Bronchial epithelial cell (primary cell): ENCODE measurements around the gene CCDC106. TPM values are rescaled to one million over a fixed set of nuclear protein-coding genes. Genes with fewer than 3 reads are reported as not detected.

ENCODE experiments used
- DNase-seq: peaks from one replicate; pipeline ENCODE4 v3.0.0-alpha.2; 2010; ENCODE audit warnings: low read depth
- FAIRE-seq: peaks from 2 replicates; lab custom pipeline; 2011; peaks lifted over from hg19 to GRCh38; lab: Jason Lieb, UNC
- H3K27me3 ChIP-seq: 2 replicates; pipeline ENCODE4 v1.5.1; 2011; ENCODE audit warnings: low read length; ENCODE audit not compliant: control insufficient read depth, insufficient read depth
- H3K36me3 ChIP-seq: 2 replicates; pipeline ENCODE4 v1.5.1; 2011; ENCODE audit warnings: low read length; ENCODE audit not compliant: control insufficient read depth, insufficient read depth
- H3K4me3 ChIP-seq: 2 replicates; pipeline ENCODE4 v1.5.1; 2011; ENCODE audit warnings: mild to moderate bottlenecking, low read depth, low read length, control low read depth
- CTCF ChIP-seq: IDR thresholded peaks from 2 replicates; pipeline ENCODE4 v1.5.1; 2011; ENCODE audit warnings: mild to moderate bottlenecking, moderate library complexity, low read length, control low read depth, inconsistent platforms; ENCODE audit not compliant: insufficient read depth, severe bottlenecking
- total RNA-seq: library from RNA; depleted of rRNA; stranded (reverse); fragments of >200 nt; gene quantifications from 2 replicates; pipeline ENCODE4 v1.2.1, GENCODE V29; 2014

Gene CCDC106
- total RNA-seq, 1 donor from 2014 or later = 2.9 TPM

GRCh38 chr19:55687281-55688201 lies 39.5 kb downstream of the CCDC106 start:
- FAIRE-seq (no peak), DNase-seq (no peak)
- Histone ChIP-seq H3K4me3 (no peak overlapping the region), H3K27me3 (no peaks in the 10 kb centered on the region), H3K36me3 (peaks cover 41% of the 10 kb centered on the region)
- TF ChIP-seq CTCF = no peak

- DNase-seq (no peak), FAIRE-seq (no peak)
- no peaks in the 10 kb centered on the region for H3K27me3 ChIP-seq
- no peak overlapping the region for H3K4me3 ChIP-seq
- TF ChIP-seq CTCF = no peak
- H3K36me3 ChIP-seq = peaks cover 46% of the 10 kb centered on the region
Measured at GRCh38 chr19:55688422-55689218, 40.6 kb downstream of the CCDC106 start.

GRCh38 chr19:55689411-55690108 lies 41.5 kb downstream of the CCDC106 start:
- Histone ChIP-seq H3K4me3 (no peak overlapping the region), H3K36me3 (peaks cover 45% of the 10 kb centered on the region), H3K27me3 (no peaks in the 10 kb centered on the region)
- TF ChIP-seq CTCF = no peak
- DNase-seq = no peak
- FAIRE-seq = no peak

DNA sequence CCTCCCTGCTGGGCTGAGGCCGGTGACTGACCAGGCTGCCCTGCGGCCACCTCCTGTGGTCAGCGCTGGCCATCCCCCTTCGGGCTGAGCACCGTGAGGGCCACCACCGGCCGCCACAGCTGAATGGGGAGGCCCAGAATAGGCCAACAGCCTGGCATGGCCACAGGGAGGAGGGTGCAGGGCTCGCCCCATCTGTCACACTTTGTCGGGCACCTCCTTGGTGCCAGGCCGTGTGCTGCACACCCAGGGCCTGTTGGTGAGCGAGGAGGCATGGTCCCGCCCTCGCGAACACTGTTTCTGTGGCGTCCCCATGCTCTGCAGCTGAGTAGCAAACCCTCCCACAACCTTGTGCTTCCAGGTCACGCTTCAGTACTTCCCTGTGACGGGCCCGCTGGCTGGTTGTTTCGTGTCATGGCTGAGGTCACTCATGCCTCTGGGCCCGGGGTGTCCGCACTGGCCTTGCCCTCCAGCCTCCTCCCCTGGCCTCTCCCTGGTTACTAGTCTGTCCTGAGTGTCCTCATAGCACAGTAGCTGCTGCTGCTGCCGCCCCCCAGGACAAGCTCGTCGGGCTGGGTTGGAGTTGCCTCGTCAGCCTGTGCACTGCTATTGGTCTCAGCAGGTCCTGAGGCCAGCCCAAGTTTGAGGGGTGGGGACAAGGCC lies 42.2 kb downstream of the CCDC106 start:
- FAIRE-seq = no peak

More for the DNA sequence above, 42.2 kb downstream of the CCDC106 start:
- Histone ChIP-seq H3K27me3 (no peaks in the 10 kb centered on the region), H3K36me3 (peaks cover 42% of the 10 kb centered on the region), H3K4me3 (no peak overlapping the region)
- DNase-seq = no peak
- TF ChIP-seq CTCF = no peak
